Measurements from ENCODE around the gene AHCYL2.

DNA sequence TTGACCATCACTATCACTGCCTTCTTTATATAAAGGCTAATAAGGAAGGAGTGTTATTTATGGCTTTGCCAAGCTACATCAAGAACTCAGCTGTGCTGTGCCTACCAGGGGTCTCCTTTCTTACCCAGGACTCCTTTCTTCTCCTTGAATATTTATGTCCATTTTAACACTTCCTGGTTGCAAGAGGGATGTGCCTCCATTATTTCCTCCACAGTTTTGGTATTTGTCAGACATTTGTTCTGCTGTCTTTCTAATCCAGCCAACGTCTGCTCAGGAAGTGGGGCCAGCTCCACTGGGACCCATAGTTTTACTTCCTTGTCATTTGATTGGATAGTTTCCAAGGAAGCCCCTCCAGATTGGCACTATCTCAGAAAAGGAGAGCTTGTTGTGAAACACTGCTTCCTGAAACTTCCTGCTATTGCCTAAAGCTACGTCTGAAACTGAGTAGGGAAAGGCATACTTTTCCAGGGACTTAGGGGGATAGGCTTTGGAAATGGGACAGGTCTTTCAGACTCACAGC is 202.8 kb downstream of the AHCYL2 start:
- TF ChIP-seq, protein P1, sequence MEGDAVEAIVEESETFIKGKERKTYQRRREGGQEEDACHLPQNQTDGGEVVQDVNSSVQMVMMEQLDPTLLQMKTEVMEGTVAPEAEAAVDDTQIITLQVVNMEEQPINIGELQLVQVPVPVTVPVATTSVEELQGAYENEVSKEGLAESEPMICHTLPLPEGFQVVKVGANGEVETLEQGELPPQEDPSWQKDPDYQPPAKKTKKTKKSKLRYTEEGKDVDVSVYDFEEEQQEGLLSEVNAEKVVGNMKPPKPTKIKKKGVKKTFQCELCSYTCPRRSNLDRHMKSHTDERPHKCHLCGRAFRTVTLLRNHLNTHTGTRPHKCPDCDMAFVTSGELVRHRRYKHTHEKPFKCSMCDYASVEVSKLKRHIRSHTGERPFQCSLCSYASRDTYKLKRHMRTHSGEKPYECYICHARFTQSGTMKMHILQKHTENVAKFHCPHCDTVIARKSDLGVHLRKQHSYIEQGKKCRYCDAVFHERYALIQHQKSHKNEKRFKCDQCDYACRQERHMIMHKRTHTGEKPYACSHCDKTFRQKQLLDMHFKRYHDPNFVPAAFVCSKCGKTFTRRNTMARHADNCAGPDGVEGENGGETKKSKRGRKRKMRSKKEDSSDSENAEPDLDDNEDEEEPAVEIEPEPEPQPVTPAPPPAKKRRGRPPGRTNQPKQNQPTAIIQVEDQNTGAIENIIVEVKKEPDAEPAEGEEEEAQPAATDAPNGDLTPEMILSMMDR (conservative IDR thresholded peaks at IDR 0.05 in 1 of 2, IDR thresholded peaks at IDR 0.05 in 1 of 2; ENCODE audit: extremely low read depth in 1 of 2, insufficient read depth in 1 of 2, low read depth in 1 of 2, low read length in 2 of 2), result no peak
- no peak for TF ChIP-seq EZH2 (IDR thresholded peaks at IDR 0.05; ENCODE audit: borderline replicate concordance, low read length)
